AG09319 (cell line): ENCODE data around the gene ZBTB8A.

ENCODE experiments used
- DNase-seq: peaks from one replicate; pipeline ENCODE4 v3.0.0-alpha.2; 2010; ENCODE audit warnings: low read depth; ENCODE audit errors: extremely low read depth
- CTCF ChIP-seq: IDR thresholded peaks from 2 replicates; pipeline ENCODE4 v1.5.1; 2011; ENCODE audit warnings: low read depth, mild to moderate bottlenecking, inconsistent platforms, low read length, moderate library complexity

ZBTB8A gene

DNA sequence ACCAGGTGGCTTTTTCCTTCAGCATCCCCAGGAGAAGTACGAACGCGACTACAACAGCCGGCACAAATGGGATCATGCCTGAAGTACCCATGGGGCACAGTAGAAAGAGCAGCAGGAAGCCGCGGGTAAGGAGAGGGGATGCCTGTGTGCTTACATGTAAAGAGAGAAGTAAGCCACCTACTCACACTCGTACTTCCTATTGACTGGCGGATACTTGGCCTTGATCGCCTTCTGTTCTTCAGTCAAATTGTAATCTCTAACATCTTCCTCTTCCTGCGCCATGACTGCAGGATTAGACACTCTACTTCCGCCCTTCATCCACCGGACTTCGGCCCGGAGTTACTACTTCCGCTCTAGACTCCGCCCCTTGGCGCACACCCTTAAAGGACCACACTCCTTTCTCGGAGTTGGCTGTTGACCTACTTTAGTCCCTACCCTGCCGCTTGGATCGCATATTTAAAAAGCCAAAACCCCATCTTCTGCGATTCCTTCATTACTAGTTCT, 111.1 kb downstream of the ZBTB8A start, which contains the start of gene ZBTB8OS:
TSS of gene ZBTB8OS (minus strand) at position 303 of the 504 bp plus-strand sequence. CDS start at position 282, 21 bp downstream.
- no peak for TF ChIP-seq CTCF
- peak; percentile 77 for DNase-seq

DNA sequence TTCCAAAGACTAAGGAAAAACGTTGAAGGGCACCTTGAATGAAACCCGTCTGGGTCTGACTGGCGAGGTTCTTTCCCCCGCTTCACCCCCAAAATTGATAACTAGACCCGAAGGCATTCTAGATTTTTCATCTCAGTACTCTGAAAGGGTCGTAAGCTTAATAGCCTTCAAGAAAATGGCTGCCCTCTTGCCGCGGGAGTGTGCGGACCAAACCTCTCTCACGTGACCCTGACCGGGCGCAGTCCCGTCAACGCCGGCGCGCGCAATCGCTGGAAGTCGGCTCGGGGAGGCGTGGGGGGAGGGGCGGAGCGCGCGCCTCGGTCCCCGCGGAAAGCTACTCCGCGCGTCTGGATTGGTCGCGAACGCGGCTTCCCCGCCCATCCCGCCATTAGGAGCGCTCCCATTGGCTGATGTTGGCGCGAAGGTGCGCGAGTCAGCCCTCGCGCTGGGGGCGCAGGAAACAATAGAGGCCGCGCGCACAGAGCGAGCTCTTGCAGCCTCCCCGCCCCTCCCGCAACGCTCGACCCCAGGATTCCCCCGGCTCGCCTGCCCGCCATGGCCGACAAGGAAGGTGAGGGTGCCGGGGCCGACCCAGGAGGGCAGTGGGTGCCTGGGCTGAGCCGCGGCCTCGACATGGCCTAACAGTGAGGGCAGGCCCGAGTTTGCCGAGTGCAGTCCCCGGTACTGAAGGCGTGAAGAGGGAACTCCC, 111.7 kb downstream of the ZBTB8A start, which contains the start of gene RBBP4:
TSS of gene RBBP4 (plus strand) at position 457 of the 709 bp plus-strand sequence. CDS start at position 556, 99 bp downstream.
- DNase-seq, result peak; percentile 94
- TF ChIP-seq CTCF, result no peak

GRCh38 chr1:32651461-32652073, 112.3 kb downstream of the ZBTB8A start:
- DNase-seq, result no peak
- no peak for TF ChIP-seq CTCF

DNA sequence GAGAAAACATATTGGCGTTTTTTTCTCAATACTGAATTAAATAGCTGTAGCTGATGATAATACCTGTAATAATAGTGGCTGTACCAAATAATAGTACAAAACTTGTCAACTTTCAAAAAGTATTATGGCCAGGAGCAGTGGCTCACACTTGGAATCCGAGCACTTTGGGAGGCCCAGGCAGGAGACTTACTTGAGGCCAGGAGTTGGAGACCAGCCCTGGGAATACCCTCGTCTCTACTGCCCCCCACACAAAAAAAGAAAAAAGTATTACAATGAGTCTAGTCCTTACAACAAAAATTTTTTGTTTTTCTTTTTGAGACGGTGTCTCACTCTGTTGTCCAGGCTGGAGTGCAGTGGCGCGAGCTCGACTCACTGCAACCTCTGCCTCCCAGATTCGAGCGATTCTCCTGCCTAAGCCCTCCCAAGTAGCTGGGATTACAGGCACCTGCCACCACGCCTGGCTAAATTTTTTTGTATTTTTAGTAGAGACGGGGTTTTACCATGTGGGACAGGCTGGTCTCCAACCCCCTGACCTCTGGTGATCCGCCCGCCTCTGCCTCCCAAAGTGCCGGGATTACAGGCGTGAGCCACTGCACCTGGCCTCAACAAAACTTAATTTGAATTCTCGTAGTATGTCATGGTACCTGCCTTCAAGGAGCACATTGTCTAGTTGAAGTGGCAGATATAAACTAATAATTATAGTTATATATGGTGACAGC, 113.2 kb downstream of the ZBTB8A start:
- TF ChIP-seq CTCF, result no peak
- DNase-seq, result no peak
